ENCODE data around the gene SAMD15.

Gene SAMD15

GRCh38 chr14:77375973-77376770, 1.0 kb upstream of the SAMD15 start:
- no peak for TF ChIP-seq CTCF (IDR thresholded peaks at IDR 0.05; ENCODE audit: insufficient read depth, missing control alignments)
- no peak for FAIRE-seq
- peak; percentile 17 for DNase-seq (ENCODE audit: insufficient read length, low spot score)

- TF ChIP-seq CTCF (IDR thresholded peaks at IDR 0.05; ENCODE audit: insufficient read depth, missing control alignments) = no peak
- no peak for FAIRE-seq
- no peak for DNase-seq (ENCODE audit: insufficient read length, low spot score)
Observed at GRCh38 chr14:77377502-77377844, 294 bp downstream of the SAMD15 start.

- DNase-seq (ENCODE audit: insufficient read length, low spot score) = no peak
- no peak for TF ChIP-seq CTCF (IDR thresholded peaks at IDR 0.05; ENCODE audit: insufficient read depth, missing control alignments)
- no peak for FAIRE-seq
Observed at GRCh38 chr14:77378701-77379100, 1.5 kb downstream of the SAMD15 start.

GRCh38 chr14:77390188-77390587, 13.0 kb downstream of the SAMD15 start:
- FAIRE-seq (no peak), DNase-seq (ENCODE audit: insufficient read length, low spot score) (no peak)
- no peak for TF ChIP-seq CTCF (IDR thresholded peaks at IDR 0.05; ENCODE audit: insufficient read depth, missing control alignments)

- no peak for FAIRE-seq
- no peak for DNase-seq (ENCODE audit: insufficient read length, low spot score)
- no peak for TF ChIP-seq CTCF (IDR thresholded peaks at IDR 0.05; ENCODE audit: insufficient read depth, missing control alignments)
Observed at GRCh38 chr14:77400216-77400615, 23.0 kb downstream of the SAMD15 start.

- no peak for FAIRE-seq
- TF ChIP-seq CTCF (IDR thresholded peaks at IDR 0.05; ENCODE audit: insufficient read depth, missing control alignments) = no peak
- no peak for DNase-seq (ENCODE audit: insufficient read length, low spot score)
Observed at GRCh38 chr14:77403768-77404167, 26.6 kb downstream of the SAMD15 start.

GRCh38 chr14:77406086-77406485, 28.9 kb downstream of the SAMD15 start:
- DNase-seq (ENCODE audit: insufficient read length, low spot score) (no peak), FAIRE-seq (no peak)
- no peak for TF ChIP-seq CTCF (IDR thresholded peaks at IDR 0.05; ENCODE audit: insufficient read depth, missing control alignments)
